H9 (cell line): Measurements from ENCODE around the gene CMTM5. TPM values are rescaled to one million over a fixed set of nuclear protein-coding genes. Genes with fewer than 3 reads are reported as not detected.

Experiments used
- DNase-seq: peaks from one replicate; pipeline ENCODE4 v3.0.0-alpha.2; 2017
- H2AFZ ChIP-seq: one replicate; pipeline ENCODE4 v1.6.1; 2013; ENCODE audit warnings: mild to moderate bottlenecking, low read length, control low read depth, moderate library complexity
- H2AK5ac ChIP-seq: 2 replicates; pipeline ENCODE4 v1.6.1; 2013; ENCODE audit warnings: low read length, control low read depth, mixed read lengths; ENCODE audit not compliant: insufficient read length
- H2BK120ac ChIP-seq: one replicate; pipeline ENCODE4 v1.6.1; 2013; ENCODE audit warnings: low read depth, mild to moderate bottlenecking, low read length, control low read depth, inconsistent platforms; ENCODE audit not compliant: poor library complexity, severe bottlenecking
- H2BK12ac ChIP-seq: 2 replicates; pipeline ENCODE4 v1.6.1; 2013; ENCODE audit warnings: low read length, control low read depth, mixed read lengths, low read depth; ENCODE audit not compliant: insufficient read length
- H2BK15ac ChIP-seq: 2 replicates; pipeline ENCODE4 v1.6.1; 2013; ENCODE audit warnings: low read depth, low read length, control low read depth
- H2BK20ac ChIP-seq: one replicate; pipeline ENCODE4 v1.6.1; 2013; ENCODE audit warnings: low read depth, mild to moderate bottlenecking, low read length, control low read depth, inconsistent platforms; ENCODE audit not compliant: poor library complexity, severe bottlenecking
- H2BK5ac ChIP-seq: 2 replicates; pipeline ENCODE4 v1.6.1; 2013; ENCODE audit warnings: low read length, control low read depth, mixed read lengths; ENCODE audit not compliant: insufficient read length
- H3K14ac ChIP-seq: 2 replicates; pipeline ENCODE4 v1.6.1; 2013; ENCODE audit warnings: low read length, control low read depth; ENCODE audit not compliant: insufficient read depth
- H3K18ac ChIP-seq: 2 replicates; pipeline ENCODE4 v1.6.1; 2013; ENCODE audit warnings: low read depth, mild to moderate bottlenecking, mixed read lengths, low read length, control low read depth; ENCODE audit not compliant: insufficient read length
- H3K23ac ChIP-seq: 2 replicates; pipeline ENCODE4 v1.6.1; 2013; ENCODE audit warnings: low read length, control low read depth, mixed read lengths, low read depth; ENCODE audit not compliant: insufficient read length
- H3K23me2 ChIP-seq: 2 replicates; pipeline ENCODE4 v1.6.1; 2013; ENCODE audit warnings: low read depth, mild to moderate bottlenecking, mixed read lengths, low read length, control low read depth; ENCODE audit not compliant: insufficient read length, poor library complexity, severe bottlenecking
- H3K27ac ChIP-seq: 2 replicates; pipeline ENCODE4 v1.5.1; 2013; ENCODE audit warnings: low read length, control low read depth, mixed read lengths, low read depth; ENCODE audit not compliant: insufficient read length
- H3K27me3 ChIP-seq: 2 replicates; pipeline ENCODE4 v1.6.1; 2013; ENCODE audit warnings: low read length, control low read depth, inconsistent platforms; ENCODE audit not compliant: insufficient read depth
- H3K4ac ChIP-seq: 2 replicates; pipeline ENCODE4 v1.6.1; 2013; ENCODE audit warnings: low read depth, mild to moderate bottlenecking, control low read depth, inconsistent platforms, low read length, moderate library complexity
- H3K4me1 ChIP-seq: 2 replicates; pipeline ENCODE4 v1.6.1; 2013; ENCODE audit warnings: low read length, control low read depth, inconsistent platforms; ENCODE audit not compliant: insufficient read depth
- H3K4me2 ChIP-seq: 2 replicates; pipeline ENCODE4 v1.6.1; 2013; ENCODE audit warnings: low read length, control low read depth, mixed read lengths; ENCODE audit not compliant: insufficient read length, insufficient read depth
- H3K56ac ChIP-seq: 2 replicates; pipeline ENCODE4 v1.6.1; 2013; ENCODE audit warnings: low read depth, mild to moderate bottlenecking, mixed read lengths, low read length, control low read depth; ENCODE audit not compliant: insufficient read length
- H3K79me1 ChIP-seq: 2 replicates; pipeline ENCODE4 v1.6.1; 2013; ENCODE audit warnings: low read depth, mild to moderate bottlenecking, moderate library complexity, low read length, control low read depth, inconsistent platforms; ENCODE audit not compliant: insufficient read depth, poor library complexity, severe bottlenecking
- H3K79me2 ChIP-seq: 2 replicates; pipeline ENCODE4 v1.6.1; 2013; ENCODE audit warnings: low read length, control low read depth, inconsistent platforms; ENCODE audit not compliant: insufficient read depth
- H3K9ac ChIP-seq: 2 replicates; pipeline ENCODE4 v1.6.1; 2013; ENCODE audit warnings: low read length, control low read depth, mixed read lengths; ENCODE audit not compliant: insufficient read length; ENCODE audit errors: extremely low read depth
- H3K9me3 ChIP-seq: one replicate; pipeline ENCODE4 v1.6.1; 2013; ENCODE audit warnings: low read depth, low read length, inconsistent platforms; ENCODE audit not compliant: control insufficient read depth
- H3T11ph ChIP-seq: one replicate; pipeline ENCODE4 v1.6.1; 2013; ENCODE audit warnings: mild to moderate bottlenecking, low read length, control low read depth, inconsistent platforms
- H4K20me1 ChIP-seq: one replicate; pipeline ENCODE4 v1.6.1; 2013; ENCODE audit not compliant: control insufficient read depth, insufficient read length, insufficient read depth
- H4K5ac ChIP-seq: 2 replicates; pipeline ENCODE4 v1.6.1; 2013; ENCODE audit warnings: low read depth, mild to moderate bottlenecking, mixed read lengths, low read length, control low read depth; ENCODE audit not compliant: insufficient read length
- H4K8ac ChIP-seq: replicated peaks from 2 replicates; pipeline ENCODE4 v1.6.1; 2013; ENCODE audit warnings: low read length, control low read depth, mixed read lengths, low read depth; ENCODE audit not compliant: insufficient read length
- H4K91ac ChIP-seq: 2 replicates; pipeline ENCODE4 v1.6.1; 2013; ENCODE audit warnings: low read depth, mild to moderate bottlenecking, moderate library complexity, mixed read lengths, low read length, control low read depth; ENCODE audit not compliant: insufficient read length
- H3K27ac Mint-ChIP-seq, 3 experiments: 2 replicates in 2 of 3; 3 replicates in 1 of 3; pipeline ENCODE4 v1.8.0; 2020 to 2021; ENCODE audit warnings: mixed read lengths in 3 of 3, mild to moderate bottlenecking in 1 of 3, moderate library complexity in 1 of 3
- H3K27me3 Mint-ChIP-seq: 2 replicates; pipeline ENCODE4 v1.8.0; 2021; ENCODE audit warnings: low read depth, mild to moderate bottlenecking, moderate library complexity, mixed read lengths
- H3K36me3 Mint-ChIP-seq, 3 experiments: 2 replicates in 2 of 3; 3 replicates in 1 of 3; pipeline ENCODE4 v1.8.0; 2020 to 2021; ENCODE audit warnings: low read depth in 3 of 3, mixed read lengths in 3 of 3; ENCODE audit not compliant: insufficient read depth in 1 of 3
- H3K4me1 Mint-ChIP-seq, 2 experiments: 2 replicates each; pipeline ENCODE4 v1.8.0; 2020; ENCODE audit warnings: mixed read lengths in 2 of 2
- H3K4me3 Mint-ChIP-seq, 2 experiments: 2 replicates in 1 of 2; 3 replicates in 1 of 2; pipeline ENCODE4 v1.8.0; 2020 to 2021; ENCODE audit warnings: mild to moderate bottlenecking in 2 of 2, mixed read lengths in 2 of 2, moderate library complexity in 1 of 2
- H3K9me3 Mint-ChIP-seq, 2 experiments: 2 replicates in 1 of 2; 3 replicates in 1 of 2; pipeline ENCODE4 v1.8.0; 2020; ENCODE audit warnings: mild to moderate bottlenecking in 2 of 2, mixed read lengths in 2 of 2, moderate library complexity in 1 of 2
- CTCF ChIP-seq: fragments of 200-600 bp; sonication (generic); conservative IDR thresholded peaks from 3 replicates; pipeline ENCODE4 v1.8.0; 2021; ENCODE audit warnings: antibody characterized with exemption, mild to moderate bottlenecking
- WGBS: extraction: QIAGEN DNeasy Blood & Tissue Kit; methylation state at CpG from one replicate; pipeline ENCODE4 v1.1.7; 2013; ENCODE audit warnings: missing lambda C conversion rate, low lambda C conversion rate, mixed read lengths; ENCODE audit not compliant: insufficient read length; ENCODE audit errors: extremely low coverage; 5-methylcytosine and 5-hydroxymethylcytosine counted together
- total RNA-seq: library from RNA; stranded (reverse); gene quantifications from 2 replicates; pipeline ENCODE4 v1.2.1, GENCODE V29; 2021

The CMTM5 gene
- total RNA-seq, 1 experiment from 2014 or later: not detected

- no peak overlapping the region for H2BK20ac ChIP-seq
- no peak overlapping the region for H2AK5ac ChIP-seq
- peaks cover 36% of the 10 kb centered on the region for H3K27me3 Mint-ChIP-seq
- H3K14ac ChIP-seq: no peak overlapping the region
- no peaks in the 10 kb centered on the region for H4K20me1 ChIP-seq
- no peak overlapping the region for H3K9ac ChIP-seq
- no peak overlapping the region for H2BK15ac ChIP-seq
- no peaks in the 10 kb centered on the region for H3K9me3 ChIP-seq
- no peaks in the 10 kb centered on the region for H3K79me1 ChIP-seq
- H3K4me1 ChIP-seq: no peaks in the 10 kb centered on the region
- H3K79me2 ChIP-seq: no peaks in the 10 kb centered on the region
- H3K36me3 Mint-ChIP-seq: no peaks in the 10 kb centered on the region
- H3K23ac ChIP-seq: no peak overlapping the region
- no peak overlapping the region for H3K27ac ChIP-seq
- H3K9me3 Mint-ChIP-seq: peaks cover 0 to 3% of the 10 kb centered on the region in 2 experiments; a peak in 2 of 5 replicates
- no peaks in the 10 kb centered on the region for H3K23me2 ChIP-seq
- peak overlapping the region in 1 of 3 experiments; percentile 87; a peak in 1 of 7 replicates for H3K27ac Mint-ChIP-seq
- H2AFZ ChIP-seq: no peak overlapping the region
- H2BK120ac ChIP-seq: no peak overlapping the region
- no peak for TF ChIP-seq CTCF
- no peak overlapping the region for H2BK5ac ChIP-seq
- no peak overlapping the region for H4K5ac ChIP-seq
- H3K56ac ChIP-seq: no peak overlapping the region
- no peaks in the 10 kb centered on the region for H3K27me3 ChIP-seq
- H4K8ac ChIP-seq: no peak overlapping the region
- no peak overlapping the region for H3T11ph ChIP-seq
- peaks cover 6 to 13% of the 10 kb centered on the region in 2 experiments; a peak in 3 of 4 replicates for H3K4me1 Mint-ChIP-seq
- no peak overlapping the region for H3K4me2 ChIP-seq
- no peak overlapping the region for H2BK12ac ChIP-seq
- no peak overlapping the region for H3K4me3 Mint-ChIP-seq
- H3K18ac ChIP-seq: no peak overlapping the region
- H4K91ac ChIP-seq: no peak overlapping the region
- no peak for DNase-seq
- WGBS: no CpG with 5 or more reads among the region's 16 CpGs
- no peak overlapping the region for H3K4ac ChIP-seq
Measured at GRCh38 chr14:23413681-23414080, 36.8 kb downstream of the CMTM5 start.
